Lung (tissue), 12 donors: ENCODE data around the gene AP3S1. TPM values are rescaled to one million over a fixed set of nuclear protein-coding genes. Genes with fewer than 3 reads are reported as not detected.
"Not testable (repeated sequence)": the region's sequence is repeated elsewhere in the genome, so short reads cannot be mapped to it uniquely, and the experiment has no call there.

Source experiments
- ATAC-seq: fragments of 200-7000 bp; cut with Tn5 transposase; one replicate; pipeline ENCODE4 v1.9.1; 2020; ENCODE audit warnings: moderate number of reproducible peaks; ENCODE audit not compliant: insufficient read depth, low FRiP score
- DNase-seq, 3 donors: peaks; one replicate each; pipeline ENCODE4 v3.0.0-alpha.2; 2013 to 2017
- H3K27ac ChIP-seq, 2 donors: one replicate each; pipeline ENCODE4 v1.5.1; 2013; ENCODE audit warnings: mild to moderate bottlenecking in 2 of 2, moderate library complexity in 2 of 2, control low read depth in 1 of 2, inconsistent platforms in 1 of 2, low read depth in 1 of 2, low read length in 1 of 2
- H3K27me3 ChIP-seq, 3 donors: one replicate each; pipeline ENCODE4 v1.5.1; 2013; ENCODE audit warnings: low read length in 2 of 3; ENCODE audit not compliant: control insufficient read depth in 3 of 3, insufficient read depth in 3 of 3
- H3K36me3 ChIP-seq, 4 donors: one replicate each; pipeline ENCODE4 v1.5.1; 2013; ENCODE audit warnings: low read length in 4 of 4, mild to moderate bottlenecking in 1 of 4, moderate library complexity in 1 of 4; ENCODE audit not compliant: control insufficient read depth in 4 of 4, insufficient read depth in 4 of 4
- H3K4me1 ChIP-seq, 5 donors: one replicate each; pipeline ENCODE4 v1.5.1; 2013; ENCODE audit warnings: low read length in 5 of 5, mild to moderate bottlenecking in 2 of 5, moderate library complexity in 1 of 5; ENCODE audit not compliant: control insufficient read depth in 5 of 5, insufficient read depth in 5 of 5
- H3K4me3 ChIP-seq: one replicate; pipeline ENCODE4 v1.5.1; 2013; ENCODE audit warnings: mild to moderate bottlenecking, control low read depth, moderate library complexity
- H3K9ac ChIP-seq, 2 donors: one replicate each; pipeline ENCODE4 v1.5.1; 2013; ENCODE audit warnings: low read length in 2 of 2, control low read depth in 1 of 2; ENCODE audit not compliant: insufficient read depth in 1 of 2
- H3K9me3 ChIP-seq, 4 donors: one replicate each; pipeline ENCODE4 v1.5.1; 2013; ENCODE audit warnings: low read length in 3 of 4, mild to moderate bottlenecking in 1 of 4, moderate library complexity in 1 of 4; ENCODE audit not compliant: control insufficient read depth in 4 of 4, insufficient read depth in 3 of 4
- CTCF ChIP-seq: IDR thresholded peaks from 2 replicates; pipeline ENCODE4 v1.5.1; 2012; ENCODE audit warnings: mild to moderate bottlenecking; ENCODE audit errors: control extremely low read depth, extremely low read depth
- WGBS, 2 donors: extraction: QIAGEN DNeasy Blood & Tissue Kit; methylation state at CpG; one replicate each; pipeline ENCODE4 v1.1.7; 2013; 5-methylcytosine and 5-hydroxymethylcytosine counted together
- polyA plus RNA-seq, 2 donors: library from polyadenylated mRNA; stranded (reverse); fragments of 200-250 nt; gene quantifications; one replicate each; pipeline ENCODE4 v1.2.1, GENCODE V29; 2013
- total RNA-seq, 2 donors: library from RNA; depleted of rRNA in 1 of 2; stranded (reverse); fragments of >200 nt in 1 of 2; gene quantifications; one replicate each; pipeline ENCODE4 v1.2.1, GENCODE V29; 2014 to 2021
- donor health status: control.
- donor health status: control.
- donor health status: Bipolar disorder and iron deficiency.
- donor health status: healthy.
- donor health status: DM: yes; HTN: yes; CAD: no.

The AP3S1 gene
- total and polyA plus RNA-seq, 4 donors: 45.8 to 90.4 (median 54.7) TPM

- no peak for ATAC-seq
- no peak overlapping the region for H3K27ac ChIP-seq
- 94 to 95% methylated on average over 2 of the region's 2 CpGs for WGBS, 2 donors
These were observed 33.7 kb downstream of the AP3S1 start for GRCh38 chr5:115875447-115875846.

DNA sequence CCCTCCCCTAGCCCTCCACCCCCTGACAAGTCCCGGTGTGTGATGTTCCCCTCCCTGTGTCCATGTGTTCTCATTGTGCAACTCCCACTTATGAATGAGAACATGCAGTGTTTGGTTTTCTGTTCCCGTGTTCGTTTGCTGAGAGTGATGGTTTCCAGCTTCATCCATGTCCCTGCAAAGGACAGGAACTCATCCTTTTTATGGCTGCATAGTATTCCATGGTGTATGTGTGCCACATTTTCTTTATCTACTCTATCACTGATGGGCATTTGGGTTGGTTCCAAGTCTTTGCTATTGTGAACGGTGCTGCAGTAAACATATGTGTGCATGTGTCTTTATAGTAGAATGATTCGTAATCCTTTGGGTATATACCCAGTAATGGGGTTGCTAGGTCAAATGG, 35.6 kb downstream of the AP3S1 start:
- not testable (repeated sequence) for H3K27me3 ChIP-seq, H3K4me3 ChIP-seq, H3K9ac ChIP-seq, DNase-seq, ATAC-seq, H3K9me3 ChIP-seq, H3K36me3 ChIP-seq, H3K27ac ChIP-seq, H3K4me1 ChIP-seq
- 92 to 94% methylated on average over 5 of the region's 5 CpGs for WGBS, 2 donors

More at GRCh38 chr5:115875447-115875846, 33.7 kb downstream of the AP3S1 start:
- Histone ChIP-seq H3K36me3 (peaks cover 2 to 11% (median 7%) of the 10 kb centered on the region in 4 donors), H3K4me1 (no peaks in the 10 kb centered on the region), H3K9me3 (peaks cover 0 to 2% (median 0%) of the 10 kb centered on the region in 4 donors), H3K27me3 (no peaks in the 10 kb centered on the region), H3K4me3 (no peak overlapping the region), H3K9ac (no peak overlapping the region)
- TF ChIP-seq CTCF: no peak
- no peak for DNase-seq

DNA sequence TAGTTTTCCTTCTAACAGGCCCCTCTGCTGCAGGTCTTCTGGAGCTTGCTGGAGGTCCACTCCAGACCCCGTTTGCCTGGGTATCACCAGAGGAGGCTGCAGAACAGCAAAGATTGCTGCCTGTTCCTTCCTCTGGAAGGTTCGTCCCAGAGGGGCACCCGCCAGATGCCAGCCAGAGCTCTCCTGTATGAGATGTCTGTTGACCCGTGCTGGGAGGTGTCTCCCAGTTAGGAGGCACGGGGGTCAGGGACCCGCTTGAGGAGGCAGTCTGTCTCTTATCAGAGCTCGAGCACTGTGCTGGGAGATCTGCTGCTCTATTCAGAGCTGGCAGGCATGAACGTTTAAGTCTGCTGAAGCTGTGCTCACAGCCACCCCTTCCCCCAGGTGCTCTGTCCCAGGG, 40.7 kb downstream of the AP3S1 start:
- H3K9ac ChIP-seq, DNase-seq, H3K27me3 ChIP-seq, H3K9me3 ChIP-seq, H3K36me3 ChIP-seq, H3K4me1 ChIP-seq, ATAC-seq, H3K27ac ChIP-seq, H3K4me3 ChIP-seq: not testable (repeated sequence)
- WGBS, 2 donors: 96 to 98% methylated on average over 8 of the region's 8 CpGs

- H3K27me3 ChIP-seq: no peaks in the 10 kb centered on the region
- no peaks in the 10 kb centered on the region for H3K4me1 ChIP-seq
- H3K9me3 ChIP-seq: no peaks in the 10 kb centered on the region
- ATAC-seq (no peak), DNase-seq (no peak)
- 96 to 98% methylated on average over 1 of the region's 1 CpG for WGBS, 2 donors
- H3K4me3 ChIP-seq: no peak overlapping the region
- H3K9ac ChIP-seq: no peak overlapping the region
- TF ChIP-seq CTCF: no peak
- H3K36me3 ChIP-seq: peaks cover 3 to 5% (median 4%) of the 10 kb centered on the region in 4 donors
- no peak overlapping the region for H3K27ac ChIP-seq
These were observed 43.0 kb downstream of the AP3S1 start for GRCh38 chr5:115884704-115885103.

DNA sequence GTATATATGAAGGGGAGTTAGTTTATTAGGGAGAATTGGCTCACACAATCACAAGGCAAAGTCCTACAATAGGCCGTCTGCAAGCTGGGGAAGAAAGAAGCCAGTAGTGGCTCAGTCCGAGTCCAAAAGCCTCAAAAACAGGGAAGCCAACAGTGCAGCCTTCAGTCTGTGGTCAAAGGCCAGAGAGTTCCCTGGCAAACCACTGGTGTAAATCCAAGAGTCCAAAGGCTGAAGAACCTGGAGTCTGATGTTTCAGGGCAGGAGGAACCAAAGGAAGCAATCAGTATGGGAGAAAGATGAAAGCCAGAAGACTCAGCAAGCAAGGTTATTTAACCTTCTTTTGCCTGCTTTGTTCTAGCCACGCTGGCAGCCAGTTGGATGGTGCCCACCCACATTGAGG, 43.5 kb downstream of the AP3S1 start:
- not testable (repeated sequence) for H3K4me1 ChIP-seq, H3K27ac ChIP-seq, H3K9me3 ChIP-seq, H3K36me3 ChIP-seq, DNase-seq, ATAC-seq, H3K9ac ChIP-seq, H3K27me3 ChIP-seq, H3K4me3 ChIP-seq
- 87% methylated on average over 3 of the region's 3 CpGs for WGBS, 2 donors
